Vagina (tissue), 2 donors: ENCODE data around the gene KRTAP16-1. TPM values are rescaled to one million over a fixed set of nuclear protein-coding genes. Genes with fewer than 3 reads are reported as not detected.

Experiments used
- DNase-seq, 2 donors: peaks; one replicate each; pipeline ENCODE4 v3.0.0-alpha.2; 2017; ENCODE audit errors: extremely low spot score in 2 of 2
- H3K27ac ChIP-seq: fragments of 200-600 bp; sonication (generic); one replicate; pipeline ENCODE4 v1.5.1; 2019
- H3K27me3 ChIP-seq: fragments of 200-600 bp; sonication (generic); one replicate; pipeline ENCODE4 v1.5.1; 2019
- H3K36me3 ChIP-seq, 2 donors: fragments of 200-600 bp; sonication (generic); one replicate each; pipeline ENCODE4 v1.5.1; 2017 to 2019
- H3K4me1 ChIP-seq: fragments of 200-600 bp; sonication (generic); one replicate; pipeline ENCODE4 v1.5.1; 2019
- H3K4me3 ChIP-seq, 2 donors: fragments of 200-600 bp; sonication (generic); 1 replicate in 1 of 2; 2 replicates in 1 of 2; pipeline ENCODE4 v1.5.1; 2016 to 2019
- H3K9me3 ChIP-seq: fragments of 200-600 bp; sonication (generic); one replicate; pipeline ENCODE4 v1.5.1; 2019
- CTCF ChIP-seq, 3 experiments: fragments of 450-650 bp in 2 of 3; fragments of 200-600 bp in 1 of 3; sonication (generic) in 1 of 3; IDR thresholded peaks; one replicate each; pipeline ENCODE4 v1.5.1; 2017 to 2019; ENCODE audit warnings: antibody characterized with exemption in 3 of 3, mild to moderate bottlenecking in 2 of 3, moderate library complexity in 2 of 3
- POLR2A ChIP-seq, 2 donors: fragments of 450-650 bp; IDR thresholded peaks; one replicate each; pipeline ENCODE4 v1.6.1; 2017; ENCODE audit warnings: antibody characterized with exemption in 2 of 2, mild to moderate bottlenecking in 2 of 2, moderate library complexity in 2 of 2
- POLR2AphosphoS5 ChIP-seq, 2 donors: sonication (generic); formaldehyde crosslinking; IDR thresholded peaks; one replicate each; pipeline ENCODE4 v1.9.0; 2017; ENCODE audit warnings: antibody characterized with exemption in 2 of 2, mild to moderate bottlenecking in 2 of 2, low read depth in 1 of 2; ENCODE audit not compliant: insufficient read depth in 1 of 2
- intact Hi-C: fragments of 100-400 bp; cut with DNase I; formaldehyde crosslinking; loops from one replicate; pipeline ENCODE4 v1.15.1; 2023
- small RNA-seq: library from RNA; depleted of rRNA; stranded (forward); fragments of <200 nt; gene quantifications from one replicate; pipeline ENCODE3, GENCODE V24; 2016
- total RNA-seq: library from RNA; depleted of rRNA; stranded (reverse); fragments of >200 nt; gene quantifications from one replicate; pipeline ENCODE4 v1.2.3, GENCODE V29; 2016

The KRTAP16-1 gene
- total RNA-seq, 1 donor from 2014 or later, result not detected

GRCh38 chr17:41258406-41258805 is 50.7 kb downstream of the KRTAP16-1 start:
- Histone ChIP-seq H3K9me3 (no peaks in the 10 kb centered on the region), H3K36me3 (no peaks in the 10 kb centered on the region), H3K4me1 (no peaks in the 10 kb centered on the region), H3K27me3 (no peaks in the 10 kb centered on the region), H3K4me3 (no peak overlapping the region), H3K27ac (no peak overlapping the region)
- no peak for DNase-seq
- TF ChIP-seq POLR2A (IDR thresholded peaks at IDR 0.05) (no peak), POLR2AphosphoS5 (IDR thresholded peaks at IDR 0.05; ENCODE audit: insufficient read depth in 1 of 2, low read depth in 1 of 2) (no peak), CTCF (IDR thresholded peaks at IDR 0.05) (no peak)
- intact Hi-C loops, result no loop called here

Small RNA genes within 50 kb of the gene (small RNA-seq; reads per million reads assigned to genes)
- gene KRTAP9-10P, result not detected

Other genes starting within 250 kb of the KRTAP16-1 start
- gene KRTAP2-3, start 249.2 kb downstream of the KRTAP16-1 start, total RNA-seq, result not detected
- gene KRTAP2-4, start 243.4 kb downstream of the KRTAP16-1 start, total RNA-seq, result not detected
- not detected for gene KRTAP4-7, start 225.2 kb downstream of the KRTAP16-1 start, total RNA-seq
- gene KRTAP4-8, start 211.2 kb downstream of the KRTAP16-1 start, total RNA-seq, result not detected
- not detected for gene KRTAP4-16, start 207.1 kb downstream of the KRTAP16-1 start, total RNA-seq
- not detected for gene KRTAP4-9, start 203.9 kb downstream of the KRTAP16-1 start, total RNA-seq
- not detected for gene KRTAP4-11, start 190.9 kb downstream of the KRTAP16-1 start, total RNA-seq
- gene KRTAP4-12, start 185.1 kb downstream of the KRTAP16-1 start, total RNA-seq, result not detected
- not detected for gene KRTAP4-6, start 168.8 kb downstream of the KRTAP16-1 start, total RNA-seq
- gene KRTAP4-5, start 159.5 kb downstream of the KRTAP16-1 start, total RNA-seq, result not detected
- not detected for gene KRTAP4-4, start 148.6 kb downstream of the KRTAP16-1 start, total RNA-seq
- gene KRTAP4-3, start 141.1 kb downstream of the KRTAP16-1 start, total RNA-seq, result not detected
- not detected for gene KRTAP4-2, start 131.1 kb downstream of the KRTAP16-1 start, total RNA-seq
- gene KRTAP4-1, start 124.4 kb downstream of the KRTAP16-1 start, total RNA-seq, result not detected
- gene KRTAP9-1, start 119.4 kb downstream of the KRTAP16-1 start, total RNA-seq, result not detected
- gene KRTAP9-2, start 82.7 kb downstream of the KRTAP16-1 start, total RNA-seq, result not detected
- not detected for gene KRTAP9-3, start 76.9 kb downstream of the KRTAP16-1 start, total RNA-seq
- not detected for gene KRTAP9-8, start 71.3 kb downstream of the KRTAP16-1 start, total RNA-seq
- gene KRTAP9-4, start 59.6 kb downstream of the KRTAP16-1 start, total RNA-seq, result not detected
- not detected for gene KRTAP9-9, start 53.9 kb downstream of the KRTAP16-1 start, total RNA-seq
- gene KRTAP9-6, start 43.9 kb downstream of the KRTAP16-1 start, total RNA-seq, result not detected
- gene KRTAP9-7, start 33.6 kb downstream of the KRTAP16-1 start, total RNA-seq, result not detected
- gene KRTAP29-1, start 6.5 kb downstream of the KRTAP16-1 start, total RNA-seq, result not detected
- gene KRTAP17-1, start 6.4 kb upstream of the KRTAP16-1 start, total RNA-seq, result not detected
- gene KRT33A, start 41.5 kb upstream of the KRTAP16-1 start, total RNA-seq, result 1.5 TPM
- not detected for gene KRT33B, start 60.5 kb upstream of the KRTAP16-1 start, total RNA-seq
- gene KRT34, start 73.0 kb upstream of the KRTAP16-1 start, total RNA-seq, result 0.74 TPM
- not detected for gene KRT31, start 88.3 kb upstream of the KRTAP16-1 start, total RNA-seq
- not detected for gene KRT37, start 115.3 kb upstream of the KRTAP16-1 start, total RNA-seq
- gene KRT38, start 131.7 kb upstream of the KRTAP16-1 start, total RNA-seq, result not detected
- not detected for gene KRT32, start 158.1 kb upstream of the KRTAP16-1 start, total RNA-seq
- not detected for gene KRT35, start 171.8 kb upstream of the KRTAP16-1 start, total RNA-seq
- gene KRT36, start 180.6 kb upstream of the KRTAP16-1 start, total RNA-seq, result not detected
- 10,968 TPM for gene KRT13, start 196.3 kb upstream of the KRTAP16-1 start, total RNA-seq
- gene KRT15, start 209.6 kb upstream of the KRTAP16-1 start, total RNA-seq, result 931 TPM
- gene KRT19, start 219.0 kb upstream of the KRTAP16-1 start, total RNA-seq, result 198 TPM